SU-DHL-6 (cell line): ENCODE measurements around the gene LHFPL6.

Experiments
- CTCF ChIP-seq: fragments of 200-600 bp; sonication (generic); IDR thresholded peaks from one replicate; pipeline ENCODE4 v1.5.1; 2017; ENCODE audit warnings: antibody characterized with exemption, mild to moderate bottlenecking, low read length, moderate library complexity; ENCODE audit not compliant: insufficient read depth, poor library complexity, severe bottlenecking
- EZH2phosphoT487 ChIP-seq: fragments of 200-600 bp; sonication (generic), shearing (Covaris generic); conservative IDR thresholded peaks from 2 replicates; pipeline ENCODE4 v1.6.1; 2018; ENCODE audit warnings: mild to moderate bottlenecking, antibody characterized with exemption, low read length, moderate library complexity, mixed read lengths

- TF ChIP-seq CTCF: no peak
- TF ChIP-seq EZH2phosphoT487: no peak
These were observed 134.7 kb downstream of the LHFPL6 start for GRCh38 chr13:39468306-39468705.
